ENCODE data around the gene INTS7. TPM values are rescaled to one million over a fixed set of nuclear protein-coding genes. Genes with fewer than 3 reads are reported as not detected.

The INTS7 gene
- total RNA-seq, 2 experiments from 2014 or later: 2.9 to 3.2 TPM

DNA sequence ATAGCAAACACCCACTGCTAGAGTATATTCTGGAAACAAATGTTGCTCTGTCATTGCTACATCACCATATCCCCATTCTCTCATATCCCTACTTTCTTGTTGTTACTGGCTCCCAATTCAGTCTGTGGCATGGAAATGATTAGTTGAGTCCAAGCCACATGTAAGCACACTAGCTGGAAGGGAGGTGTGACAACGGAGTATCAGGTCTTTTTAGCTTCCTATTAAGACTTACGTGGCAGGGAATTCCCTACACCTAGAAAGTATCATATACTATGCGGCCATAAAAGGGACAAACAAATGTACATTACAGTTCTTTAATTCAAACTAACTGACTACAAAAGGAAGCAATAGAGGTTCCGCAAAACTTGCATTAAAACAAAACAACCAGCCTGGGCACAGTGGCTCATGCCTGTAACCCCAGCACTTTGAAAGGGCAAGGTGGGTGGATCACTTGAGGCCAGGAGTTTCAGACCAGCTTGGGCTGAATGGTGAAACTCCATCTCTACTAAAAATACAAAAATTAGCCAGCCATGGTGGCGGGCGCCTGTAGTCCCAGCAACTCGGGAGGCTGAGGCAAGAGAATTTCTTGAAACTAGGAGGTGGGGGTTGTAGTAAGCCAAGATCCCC is 48.6 kb downstream of the INTS7 start:
- H3K27me3 Mint-ChIP-seq: no peaks in the 10 kb centered on the region
- no peak overlapping the region for H3K4me3 Mint-ChIP-seq
- H3K27ac ChIP-seq (ENCODE audit: low read depth in 1 of 2, low read length in 2 of 2): no peak overlapping the region
- H3K9me3 Mint-ChIP-seq: no peaks in the 10 kb centered on the region
- H3K4me3 ChIP-seq (ENCODE audit: low read length): no peak overlapping the region
- H3K27ac Mint-ChIP-seq: no peak overlapping the region
- no peak for ATAC-seq (ENCODE audit: poor library complexity)
- H3K4me1 Mint-ChIP-seq (ENCODE audit: low read depth): no peaks in the 10 kb centered on the region
- H3K9me3 ChIP-seq (ENCODE audit: control insufficient read depth in 1 of 2, insufficient read depth in 1 of 2, low read length in 2 of 2): no peaks in the 10 kb centered on the region
- TF ChIP-seq, protein P1, sequence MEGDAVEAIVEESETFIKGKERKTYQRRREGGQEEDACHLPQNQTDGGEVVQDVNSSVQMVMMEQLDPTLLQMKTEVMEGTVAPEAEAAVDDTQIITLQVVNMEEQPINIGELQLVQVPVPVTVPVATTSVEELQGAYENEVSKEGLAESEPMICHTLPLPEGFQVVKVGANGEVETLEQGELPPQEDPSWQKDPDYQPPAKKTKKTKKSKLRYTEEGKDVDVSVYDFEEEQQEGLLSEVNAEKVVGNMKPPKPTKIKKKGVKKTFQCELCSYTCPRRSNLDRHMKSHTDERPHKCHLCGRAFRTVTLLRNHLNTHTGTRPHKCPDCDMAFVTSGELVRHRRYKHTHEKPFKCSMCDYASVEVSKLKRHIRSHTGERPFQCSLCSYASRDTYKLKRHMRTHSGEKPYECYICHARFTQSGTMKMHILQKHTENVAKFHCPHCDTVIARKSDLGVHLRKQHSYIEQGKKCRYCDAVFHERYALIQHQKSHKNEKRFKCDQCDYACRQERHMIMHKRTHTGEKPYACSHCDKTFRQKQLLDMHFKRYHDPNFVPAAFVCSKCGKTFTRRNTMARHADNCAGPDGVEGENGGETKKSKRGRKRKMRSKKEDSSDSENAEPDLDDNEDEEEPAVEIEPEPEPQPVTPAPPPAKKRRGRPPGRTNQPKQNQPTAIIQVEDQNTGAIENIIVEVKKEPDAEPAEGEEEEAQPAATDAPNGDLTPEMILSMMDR (IDR thresholded peaks at IDR 0.05): no peak
- no peaks in the 10 kb centered on the region for H3K27me3 ChIP-seq (ENCODE audit: control insufficient read depth in 1 of 2, insufficient read depth in 2 of 2, low read length in 2 of 2)
- intact Hi-C loops (cut with DNase I, micrococcal nuclease): no loop called here
- CTCF ChIA-PET: no interaction called here
- H3K36me3 ChIP-seq (ENCODE audit: insufficient read depth, low read length): peaks cover 27% of the 10 kb centered on the region
- no peaks in the 10 kb centered on the region for H3K4me1 ChIP-seq (ENCODE audit: insufficient read depth, low read length)
- POLR2A ChIA-PET: no interaction called here
- peaks cover 66% of the 10 kb centered on the region for H3K36me3 Mint-ChIP-seq (ENCODE audit: low read depth)
- DNase-seq: no peak

DNA sequence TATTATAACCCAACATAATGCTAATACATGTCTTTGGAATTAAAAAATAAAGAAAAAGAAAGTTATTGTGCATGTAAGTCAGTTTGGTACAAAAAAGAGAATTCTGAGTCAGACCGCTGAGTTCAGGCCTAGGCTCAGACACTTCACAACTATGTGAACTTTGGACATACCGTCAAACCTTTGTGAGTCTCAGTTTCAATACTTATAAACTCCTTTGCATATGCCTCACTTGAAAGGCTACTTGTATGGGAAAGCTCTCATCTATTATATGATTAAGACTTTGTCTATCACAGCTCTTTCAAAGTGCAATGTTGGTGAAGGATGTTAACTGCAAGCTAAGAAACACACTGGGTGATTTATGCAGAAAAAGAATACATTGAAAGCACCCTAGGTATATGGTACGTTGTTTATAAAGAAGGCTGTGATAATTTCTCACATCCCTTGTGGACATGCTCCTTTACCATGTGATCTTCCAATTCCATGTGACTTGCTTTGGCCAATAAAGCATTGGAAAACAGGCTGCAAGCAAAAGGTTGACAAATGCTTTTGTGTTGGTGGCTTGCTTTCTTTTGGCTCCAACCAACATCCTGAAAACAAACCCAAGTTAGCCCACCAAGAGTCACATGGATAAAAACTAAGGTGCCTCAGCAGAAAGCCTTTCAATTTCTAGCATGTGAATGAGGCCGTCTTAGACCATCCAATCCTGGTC is 49.6 kb downstream of the INTS7 start:
- peaks cover 31% of the 10 kb centered on the region for H3K36me3 ChIP-seq (ENCODE audit: insufficient read depth, low read length)
- no peak overlapping the region for H3K4me3 ChIP-seq (ENCODE audit: low read length)
- H3K4me1 ChIP-seq (ENCODE audit: insufficient read depth, low read length): no peaks in the 10 kb centered on the region
- TF ChIP-seq, protein P1 (IDR thresholded peaks at IDR 0.05): no peak
- Mint-ChIP-seq H3K27ac (no peak overlapping the region), H3K36me3 (ENCODE audit: low read depth) (peaks cover 68% of the 10 kb centered on the region), H3K9me3 (no peaks in the 10 kb centered on the region), H3K4me3 (no peak overlapping the region), H3K4me1 (ENCODE audit: low read depth) (no peaks in the 10 kb centered on the region), H3K27me3 (no peaks in the 10 kb centered on the region)
- H3K27me3 ChIP-seq (ENCODE audit: control insufficient read depth in 1 of 2, insufficient read depth in 2 of 2, low read length in 2 of 2): no peaks in the 10 kb centered on the region
- no peaks in the 10 kb centered on the region for H3K9me3 ChIP-seq (ENCODE audit: control insufficient read depth in 1 of 2, insufficient read depth in 1 of 2, low read length in 2 of 2)
- CTCF ChIA-PET: no interaction called here
- POLR2A ChIA-PET: no interaction called here
- intact Hi-C loops (cut with DNase I, micrococcal nuclease): no loop called here
- DNase-seq (no peak), ATAC-seq (ENCODE audit: poor library complexity) (no peak)
- H3K27ac ChIP-seq (ENCODE audit: low read depth in 1 of 2, low read length in 2 of 2): no peak overlapping the region

DNA sequence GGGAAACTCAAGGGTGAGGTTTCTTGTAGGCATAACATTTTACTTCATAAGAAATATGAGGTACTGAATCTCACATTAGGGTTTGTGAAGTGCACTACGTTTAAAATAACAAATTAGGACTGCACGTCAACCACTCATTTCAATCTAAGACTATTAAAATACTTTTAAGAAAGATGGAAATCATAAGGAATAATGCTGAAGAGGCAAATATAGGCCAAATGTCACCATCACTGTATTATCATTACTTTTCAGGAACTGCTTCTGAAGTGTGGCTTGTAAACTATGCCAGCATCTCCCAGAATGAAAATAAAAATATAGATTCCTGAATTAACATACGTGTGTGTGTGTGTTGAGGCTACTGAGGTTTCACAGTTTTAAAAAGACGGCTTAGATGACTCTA is 56.8 kb downstream of the INTS7 start:
- POLR2A ChIA-PET: no interaction called here
- no peak for ATAC-seq (ENCODE audit: poor library complexity)
- peaks cover 86% of the 10 kb centered on the region for H3K36me3 Mint-ChIP-seq (ENCODE audit: low read depth)

More for the DNA sequence above, 56.8 kb downstream of the INTS7 start:
- TF ChIP-seq, protein P1 (IDR thresholded peaks at IDR 0.05): no peak
- H3K27me3 ChIP-seq (ENCODE audit: control insufficient read depth in 1 of 2, insufficient read depth in 2 of 2, low read length in 2 of 2): no peaks in the 10 kb centered on the region
- Mint-ChIP-seq H3K4me3 (no peak overlapping the region), H3K27ac (no peak overlapping the region), H3K9me3 (no peaks in the 10 kb centered on the region), H3K27me3 (no peaks in the 10 kb centered on the region), H3K4me1 (ENCODE audit: low read depth) (no peaks in the 10 kb centered on the region)
- H3K27ac ChIP-seq (ENCODE audit: low read depth in 1 of 2, low read length in 2 of 2): no peak overlapping the region
- no peaks in the 10 kb centered on the region for H3K4me1 ChIP-seq (ENCODE audit: insufficient read depth, low read length)
- CTCF ChIA-PET: no interaction called here
- H3K9me3 ChIP-seq (ENCODE audit: control insufficient read depth in 1 of 2, insufficient read depth in 1 of 2, low read length in 2 of 2): no peaks in the 10 kb centered on the region
- no peak for DNase-seq
- H3K36me3 ChIP-seq (ENCODE audit: insufficient read depth, low read length): peaks cover 50% of the 10 kb centered on the region
- intact Hi-C loops (cut with DNase I, micrococcal nuclease): no loop called here
- H3K4me3 ChIP-seq (ENCODE audit: low read length): no peak overlapping the region

Data from CD4-positive, alpha-beta T cell (primary cell).